Colonic mucosa (tissue), 4 donors: ENCODE measurements around the gene ARMC9. TPM values are rescaled to one million over a fixed set of nuclear protein-coding genes. Genes with fewer than 3 reads are reported as not detected.

ENCODE experiments used
- DNase-seq: peaks from one replicate; pipeline ENCODE4 v3.0.0-alpha.2; 2020
- H3K27ac ChIP-seq: fragments of 200-600 bp; one replicate; pipeline ENCODE4 v1.8.0; 2021
- H3K27me3 ChIP-seq: fragments of 200-600 bp; one replicate; pipeline ENCODE4 v1.8.0; 2021
- H3K36me3 ChIP-seq: fragments of 200-600 bp; one replicate; pipeline ENCODE4 v1.8.0; 2021
- H3K4me1 ChIP-seq: fragments of 200-600 bp; one replicate; pipeline ENCODE4 v1.8.0; 2021; ENCODE audit warnings: mild to moderate bottlenecking
- H3K4me3 ChIP-seq: fragments of 200-600 bp; one replicate; pipeline ENCODE4 v1.8.0; 2021
- H3K9ac ChIP-seq, 2 donors: one replicate each; pipeline ENCODE4 v1.7.0; 2013; ENCODE audit warnings: control low read depth in 2 of 2, low read depth in 2 of 2, low read length in 2 of 2
- H3K9me3 ChIP-seq: fragments of 200-600 bp; one replicate; pipeline ENCODE4 v1.8.0; 2021
- CTCF ChIP-seq: fragments of 200-600 bp; IDR thresholded peaks from one replicate; pipeline ENCODE4 v1.8.0; 2022; ENCODE audit warnings: antibody characterized with exemption, mild to moderate bottlenecking
- intact Hi-C: fragments of 100-400 bp; cut with DNase I; formaldehyde crosslinking; loops from one replicate; pipeline ENCODE4 v1.14.1; 2022
- total RNA-seq, 2 donors: library from RNA; stranded (reverse); fragmentation: NEBNext Ultra II Directional in 1 of 2; extraction: Animal tissue kit (Norgen Biotek cat#: 25700) in 1 of 2; gene quantifications; one replicate each; pipeline ENCODE4 v1.2.1, GENCODE V29; 2021
- donor health status: healthy.
- donor health status: DM: no; HTN: no; CAD: no.
- donor health status: DM: no; HTN: no; CAD: no.

The ARMC9 gene
- total RNA-seq, 2 donors from 2014 or later: 9.8 to 17.2 TPM

- Histone ChIP-seq H3K4me1 (no peaks in the 10 kb centered on the region), H3K27ac (no peak overlapping the region), H3K9me3 (no peaks in the 10 kb centered on the region), H3K36me3 (no peaks in the 10 kb centered on the region), H3K9ac (no peak overlapping the region), H3K4me3 (no peak overlapping the region), H3K27me3 (no peaks in the 10 kb centered on the region)
- no peak for TF ChIP-seq CTCF
- intact Hi-C loops: no loop called here
- DNase-seq: no peak
Measured at GRCh38 chr2:231343006-231343710, 144.7 kb downstream of the ARMC9 start.

DNA sequence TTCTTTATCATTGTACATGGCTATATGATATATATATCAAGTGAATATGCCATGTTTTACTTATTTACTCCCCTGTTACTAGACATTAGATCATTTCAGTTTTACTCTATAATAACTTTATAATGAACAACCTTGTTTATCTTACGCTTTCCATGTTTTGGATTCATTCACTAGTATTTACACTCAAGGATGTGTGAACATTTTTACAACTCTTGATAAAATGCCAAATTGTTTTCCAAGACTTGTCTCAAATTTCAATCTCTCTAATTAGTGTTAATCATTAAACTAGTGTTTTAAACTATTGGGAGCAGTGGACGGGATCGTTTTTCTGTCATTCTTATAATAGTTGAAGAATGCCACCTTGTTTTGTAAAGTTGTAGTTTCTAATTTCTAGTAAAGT, 145.6 kb downstream of the ARMC9 start:
- H3K27ac ChIP-seq: no peak overlapping the region
- TF ChIP-seq CTCF: no peak

GRCh38 chr2:231344851-231345250, 146.4 kb downstream of the ARMC9 start:
- no peaks in the 10 kb centered on the region for H3K36me3 ChIP-seq
- H3K9ac ChIP-seq: no peak overlapping the region
- H3K9me3 ChIP-seq: no peaks in the 10 kb centered on the region
- intact Hi-C loops: no loop called here
- H3K4me3 ChIP-seq: no peak overlapping the region
- H3K27ac ChIP-seq: no peak overlapping the region
- DNase-seq: no peak
- H3K27me3 ChIP-seq: no peaks in the 10 kb centered on the region
- no peaks in the 10 kb centered on the region for H3K4me1 ChIP-seq
- no peak for TF ChIP-seq CTCF

More for the DNA sequence above, 145.6 kb downstream of the ARMC9 start:
- intact Hi-C loops: no loop called here
- Histone ChIP-seq H3K9ac (no peak overlapping the region), H3K4me1 (no peaks in the 10 kb centered on the region), H3K4me3 (no peak overlapping the region), H3K9me3 (no peaks in the 10 kb centered on the region), H3K27me3 (no peaks in the 10 kb centered on the region), H3K36me3 (no peaks in the 10 kb centered on the region)
- DNase-seq: no peak

GRCh38 chr2:231347081-231347480, 148.7 kb downstream of the ARMC9 start:
- no peak for DNase-seq
- Histone ChIP-seq H3K27ac (no peak overlapping the region), H3K27me3 (no peaks in the 10 kb centered on the region), H3K9ac (no peak overlapping the region), H3K4me1 (no peaks in the 10 kb centered on the region), H3K4me3 (no peak overlapping the region), H3K36me3 (no peaks in the 10 kb centered on the region), H3K9me3 (no peaks in the 10 kb centered on the region)
- TF ChIP-seq CTCF: no peak
- intact Hi-C loops: no loop called here

DNA sequence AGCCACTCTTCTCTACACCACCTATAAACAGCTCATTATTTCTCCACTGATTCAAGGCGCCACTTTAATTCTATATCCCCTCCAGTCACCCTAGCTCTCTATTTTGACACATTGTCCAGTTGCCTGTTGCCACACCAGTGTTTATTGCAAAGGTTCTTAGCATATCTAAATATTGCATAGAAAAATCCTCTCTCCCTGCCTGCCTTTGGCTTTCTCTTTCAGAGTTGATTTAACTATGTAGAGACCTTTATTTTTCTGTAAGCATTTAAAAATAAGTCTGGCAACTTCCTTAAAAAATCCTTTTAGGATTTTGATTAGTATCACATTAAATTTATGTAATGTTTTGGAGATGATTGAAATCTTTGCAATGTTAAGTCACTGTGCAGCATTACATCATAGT, 149.2 kb downstream of the ARMC9 start:
- H3K9me3 ChIP-seq: no peaks in the 10 kb centered on the region
- DNase-seq: no peak
- H3K9ac ChIP-seq: no peak overlapping the region
- intact Hi-C loops: no loop called here
- H3K36me3 ChIP-seq: no peaks in the 10 kb centered on the region
- no peaks in the 10 kb centered on the region for H3K27me3 ChIP-seq
- H3K4me1 ChIP-seq: no peaks in the 10 kb centered on the region
- H3K4me3 ChIP-seq: no peak overlapping the region
- no peak for TF ChIP-seq CTCF
- no peak overlapping the region for H3K27ac ChIP-seq
